SU-DHL-6 (cell line): Measurements from ENCODE around the gene GSTM5.

ENCODE experiments used
- EZH2phosphoT487 ChIP-seq: fragments of 200-600 bp; sonication (generic), shearing (Covaris generic); conservative IDR thresholded peaks from 2 replicates; pipeline ENCODE4 v1.6.1; 2018; ENCODE audit warnings: mild to moderate bottlenecking, antibody characterized with exemption, low read length, moderate library complexity, mixed read lengths
- TF ChIP-seq, protein P1 (sequence below): fragments of 200-600 bp; sonication (generic); IDR thresholded peaks from one replicate; pipeline ENCODE4 v1.5.1; 2017; ENCODE audit warnings: antibody characterized with exemption, mild to moderate bottlenecking, low read length, moderate library complexity; ENCODE audit not compliant: insufficient read depth, poor library complexity, severe bottlenecking

DNA sequence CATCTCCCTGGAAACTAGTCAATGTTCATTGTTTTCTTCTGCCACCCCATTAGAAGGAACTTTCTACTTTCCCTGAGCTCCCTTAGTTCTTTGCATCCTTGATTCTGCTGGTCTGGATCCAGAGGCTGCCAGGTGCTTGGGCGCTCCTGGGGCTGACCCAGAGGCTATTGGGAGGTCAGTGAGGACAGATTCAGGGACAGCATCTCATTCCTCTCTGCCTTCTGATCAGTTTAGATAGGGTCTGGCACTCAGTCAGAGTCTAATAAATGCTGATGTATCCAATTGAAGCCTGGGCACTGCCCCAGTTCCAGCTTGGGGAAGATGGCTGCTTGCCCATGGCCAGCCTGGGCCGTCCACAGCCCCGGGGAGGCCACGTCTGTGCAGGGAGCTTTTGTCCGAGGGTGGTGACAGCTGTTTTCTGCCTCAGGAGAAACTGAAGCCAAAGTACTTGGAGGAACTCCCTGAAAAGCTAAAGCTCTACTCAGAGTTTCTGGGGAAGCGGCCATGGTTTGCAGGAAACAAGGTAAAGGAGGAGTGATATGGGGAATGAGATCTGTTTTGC lies 22.1 kb upstream of the GSTM5 start:
- TF ChIP-seq, protein P1, sequence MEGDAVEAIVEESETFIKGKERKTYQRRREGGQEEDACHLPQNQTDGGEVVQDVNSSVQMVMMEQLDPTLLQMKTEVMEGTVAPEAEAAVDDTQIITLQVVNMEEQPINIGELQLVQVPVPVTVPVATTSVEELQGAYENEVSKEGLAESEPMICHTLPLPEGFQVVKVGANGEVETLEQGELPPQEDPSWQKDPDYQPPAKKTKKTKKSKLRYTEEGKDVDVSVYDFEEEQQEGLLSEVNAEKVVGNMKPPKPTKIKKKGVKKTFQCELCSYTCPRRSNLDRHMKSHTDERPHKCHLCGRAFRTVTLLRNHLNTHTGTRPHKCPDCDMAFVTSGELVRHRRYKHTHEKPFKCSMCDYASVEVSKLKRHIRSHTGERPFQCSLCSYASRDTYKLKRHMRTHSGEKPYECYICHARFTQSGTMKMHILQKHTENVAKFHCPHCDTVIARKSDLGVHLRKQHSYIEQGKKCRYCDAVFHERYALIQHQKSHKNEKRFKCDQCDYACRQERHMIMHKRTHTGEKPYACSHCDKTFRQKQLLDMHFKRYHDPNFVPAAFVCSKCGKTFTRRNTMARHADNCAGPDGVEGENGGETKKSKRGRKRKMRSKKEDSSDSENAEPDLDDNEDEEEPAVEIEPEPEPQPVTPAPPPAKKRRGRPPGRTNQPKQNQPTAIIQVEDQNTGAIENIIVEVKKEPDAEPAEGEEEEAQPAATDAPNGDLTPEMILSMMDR, result no peak
- no peak for TF ChIP-seq EZH2phosphoT487
